Right lobe of liver (tissue), 6 donors: ENCODE measurements around the gene C11orf65. TPM values are rescaled to one million over a fixed set of nuclear protein-coding genes. Genes with fewer than 3 reads are reported as not detected.

Experiments used
- ATAC-seq, 4 donors: fragments of 200-7000 bp; cut with Tn5 transposase; one replicate each; pipeline ENCODE4 v1.9.1; 2020; ENCODE audit warnings: mild to moderate bottlenecking in 4 of 4, moderate library complexity in 4 of 4
- DNase-seq, 3 donors: peaks; one replicate each; pipeline ENCODE4 v3.0.0-alpha.2; 2020
- H3K27ac ChIP-seq, 3 donors: fragments of 200-600 bp; one replicate each; pipeline ENCODE4 v1.8.0; 2022
- H3K27me3 ChIP-seq, 2 donors: fragments of 200-600 bp; one replicate each; pipeline ENCODE4 v1.8.0; 2022
- H3K36me3 ChIP-seq, 4 donors: fragments of 200-600 bp; sonication (generic) in 1 of 4; one replicate each; pipeline versions ENCODE4 v1.5.1 to v1.8.0; 2017 to 2022; ENCODE audit warnings: control low read depth in 1 of 4
- H3K4me1 ChIP-seq, 4 donors: fragments of 200-600 bp; sonication (generic) in 1 of 4; one replicate each; pipeline versions ENCODE4 v1.5.1 to v1.8.0; 2017 to 2022; ENCODE audit warnings: control low read depth in 1 of 4
- H3K4me3 ChIP-seq, 3 donors: fragments of 200-600 bp; one replicate each; pipeline ENCODE4 v1.8.0; 2022
- H3K9me3 ChIP-seq, 4 donors: fragments of 200-600 bp; sonication (generic) in 1 of 4; one replicate each; pipeline versions ENCODE4 v1.5.1 to v1.8.0; 2017 to 2022; ENCODE audit warnings: control low read depth in 1 of 4
- POLR2A ChIP-seq: fragments of 450-650 bp; IDR thresholded peaks from one replicate; pipeline ENCODE4 v1.6.1; 2017; ENCODE audit warnings: antibody characterized with exemption, mild to moderate bottlenecking
- WGBS: methylation state at CpG from one replicate; pipeline ENCODE4 v1.1.6; 2018; ENCODE audit warnings: low coverage, low lambda C conversion rate; ENCODE audit not compliant: insufficient coverage; ENCODE audit errors: missing lambda C conversion rate; 5-methylcytosine and 5-hydroxymethylcytosine counted together
- intact Hi-C, 2 donors: fragments of 100-400 bp; cut with DNase I; formaldehyde crosslinking; loops; one replicate each; pipeline versions ENCODE4 v1.11.2 to v1.14.1; 2022
- total RNA-seq, 6 experiments: library from RNA; depleted of rRNA in 2 of 6; stranded (reverse); fragments of >200 nt in 2 of 6; fragmentation: NEBNext Ultra II Directional in 3 of 6; extraction: Animal tissue kit (Norgen Biotek cat#: 25700) in 3 of 6; gene quantifications; one replicate each; pipeline versions ENCODE4 v1.1.0 to v1.2.4, GENCODE V29; 2016 to 2023
- TF ChIP-seq, protein P1 (sequence below), 4 donors: fragments of 200-600 bp in 3 of 4; fragments of 450-650 bp in 1 of 4; IDR thresholded peaks; one replicate each; pipeline versions ENCODE4 v1.5.1 to v1.8.0; 2016 to 2022; ENCODE audit warnings: antibody characterized with exemption in 4 of 4, mild to moderate bottlenecking in 2 of 4
- donor health status: DM: no; HTN: yes; CAD: no.
- donor health status: DM: no; HTN: no; CAD: no.
- donor health status: DM: no; HTN: no; CAD: no.
- donor health status: DM: no; HTN: yes; CAD: no.
- donor health status: DM: no; HTN: yes; CAD: no.

Gene C11orf65
- total RNA-seq, 6 experiments from 2014 or later, result 0.18 to 0.88 (median 0.58) TPM

GRCh38 chr11:108338750-108339149 lies 128.6 kb downstream of the C11orf65 start:
- Histone ChIP-seq H3K36me3 (peaks cover 0 to 30% (median 0%) of the 10 kb centered on the region in 4 donors), H3K27ac (no peak overlapping the region), H3K4me3 (no peak overlapping the region), H3K9me3 (no peaks in the 10 kb centered on the region), H3K27me3 (no peaks in the 10 kb centered on the region), H3K4me1 (peaks cover 0 to 2% (median 0%) of the 10 kb centered on the region in 4 donors)
- WGBS, result 92% methylated on average over 2 of the region's 2 CpGs
- TF ChIP-seq, protein P1, sequence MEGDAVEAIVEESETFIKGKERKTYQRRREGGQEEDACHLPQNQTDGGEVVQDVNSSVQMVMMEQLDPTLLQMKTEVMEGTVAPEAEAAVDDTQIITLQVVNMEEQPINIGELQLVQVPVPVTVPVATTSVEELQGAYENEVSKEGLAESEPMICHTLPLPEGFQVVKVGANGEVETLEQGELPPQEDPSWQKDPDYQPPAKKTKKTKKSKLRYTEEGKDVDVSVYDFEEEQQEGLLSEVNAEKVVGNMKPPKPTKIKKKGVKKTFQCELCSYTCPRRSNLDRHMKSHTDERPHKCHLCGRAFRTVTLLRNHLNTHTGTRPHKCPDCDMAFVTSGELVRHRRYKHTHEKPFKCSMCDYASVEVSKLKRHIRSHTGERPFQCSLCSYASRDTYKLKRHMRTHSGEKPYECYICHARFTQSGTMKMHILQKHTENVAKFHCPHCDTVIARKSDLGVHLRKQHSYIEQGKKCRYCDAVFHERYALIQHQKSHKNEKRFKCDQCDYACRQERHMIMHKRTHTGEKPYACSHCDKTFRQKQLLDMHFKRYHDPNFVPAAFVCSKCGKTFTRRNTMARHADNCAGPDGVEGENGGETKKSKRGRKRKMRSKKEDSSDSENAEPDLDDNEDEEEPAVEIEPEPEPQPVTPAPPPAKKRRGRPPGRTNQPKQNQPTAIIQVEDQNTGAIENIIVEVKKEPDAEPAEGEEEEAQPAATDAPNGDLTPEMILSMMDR (IDR thresholded peaks at IDR 0.05), result no peak
- DNase-seq, result no peak
- no peak for ATAC-seq
- intact Hi-C loops, result no loop called here

DNA sequence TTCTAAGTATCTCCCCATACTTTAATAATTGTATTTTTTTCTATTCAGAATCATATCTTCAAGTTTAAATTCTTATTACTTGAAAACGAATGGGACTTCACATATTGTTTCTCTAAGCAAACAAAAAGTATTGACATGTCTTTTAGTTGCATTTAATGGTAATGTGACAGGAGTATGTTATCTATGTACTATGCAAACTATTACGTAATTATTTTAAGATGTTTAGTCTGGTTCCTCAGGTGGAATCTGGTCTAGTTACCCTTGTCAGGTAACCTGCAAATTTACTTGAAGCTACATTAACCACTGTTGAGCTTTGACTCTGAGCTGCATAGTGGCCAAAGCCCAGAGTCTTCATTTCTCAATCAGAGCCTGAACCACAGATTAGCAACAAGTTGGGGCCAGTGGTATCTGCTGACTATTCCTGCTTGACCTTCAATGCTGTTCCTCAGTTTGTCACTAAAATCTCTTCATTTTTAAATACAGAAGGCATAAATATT lies 133.9 kb downstream of the C11orf65 start:
- intact Hi-C loops, result no loop called here
- WGBS, result 57% methylated on average over 2 of the region's 2 CpGs
- H3K4me1 ChIP-seq, result no peaks in the 10 kb centered on the region
- no peak overlapping the region for H3K4me3 ChIP-seq
- H3K9me3 ChIP-seq, result no peaks in the 10 kb centered on the region
- H3K27me3 ChIP-seq, result no peaks in the 10 kb centered on the region
- ATAC-seq, result no peak
- no peak for DNase-seq
- H3K27ac ChIP-seq, result no peak overlapping the region
- TF ChIP-seq POLR2A, result no peak
- H3K36me3 ChIP-seq, result peaks cover 0 to 65% (median 5%) of the 10 kb centered on the region in 4 donors

Other genes starting within 250 kb of the C11orf65 start
- gene NPAT, start 244.9 kb downstream of the C11orf65 start, total RNA-seq, result 1 to 10 TPM; 4.8 to 7.8 (median 5.9) TPM
- gene ATM, start 244.5 kb downstream of the C11orf65 start, total RNA-seq, result 10 to 100 TPM; 24.9 to 47.1 (median 32.4) TPM
- 10 to 100 TPM in 2 of 6 experiments, 1 to 10 TPM in 4; 5.5 to 11.8 (median 9.9) TPM for gene POGLUT3, start 30.9 kb upstream of the C11orf65 start, total RNA-seq
- 10 to 100 TPM in 3 of 6 experiments, 1 to 10 TPM in 3; 8.3 to 12.4 (median 10.2) TPM for gene EXPH5, start 126.2 kb upstream of the C11orf65 start, total RNA-seq
- 10 to 100 TPM in 4 of 6 experiments, 1 to 10 TPM in 2; 7.4 to 13.6 (median 11.3) TPM for gene DDX10, start 197.5 kb upstream of the C11orf65 start, total RNA-seq